H1 (cell line): ENCODE measurements around the gene R3HDM4. TPM values are rescaled to one million over a fixed set of nuclear protein-coding genes. Genes with fewer than 3 reads are reported as not detected.

Experiments
- CTCF ChIA-PET: fragments of 300-600 bp; sonication (Branson Sonifier 250); formaldehyde crosslinking; loops from one replicate; lab custom pipeline; 2021; ENCODE audit not compliant: partially characterized antibody; lab: Charles Lee
- POLR2A ChIA-PET: fragments of 300-600 bp; sonication (Branson Sonifier 250); formaldehyde crosslinking; loops from one replicate; lab custom pipeline; 2021; ENCODE audit warnings: inconsistent platforms; ENCODE audit not compliant: partially characterized antibody; lab: Charles Lee
- DNase-seq, 2 experiments: peaks; one replicate each; pipeline versions ENCODE4 v3.0.0 to v3.0.0-alpha.2; 2010 to 2022; ENCODE audit warnings: low spot score in 2 of 2, low read depth in 1 of 2, mixed read lengths in 1 of 2
- FAIRE-seq: peaks from 2 replicates; lab custom pipeline; 2011; peaks lifted over from hg19 to GRCh38; lab: Jason Lieb, UNC
- H2AFZ ChIP-seq: 2 replicates; pipeline ENCODE4 v1.8.1; 2012; ENCODE audit warnings: low read length, inconsistent platforms
- H2AK5ac ChIP-seq: 2 replicates; pipeline ENCODE4 v1.6.1; 2013; ENCODE audit warnings: low read depth, low read length
- H2BK120ac ChIP-seq: replicated peaks from 2 replicates; pipeline ENCODE3; 2013; ENCODE audit warnings: low read depth, low read length, inconsistent platforms
- H2BK12ac ChIP-seq: 2 replicates; pipeline ENCODE4 v1.6.1; 2013; ENCODE audit warnings: low read depth, low read length
- H2BK15ac ChIP-seq: 2 replicates; pipeline ENCODE4 v1.6.1; 2013; ENCODE audit warnings: low read length
- H2BK20ac ChIP-seq: 2 replicates; pipeline ENCODE4 v1.6.1; 2013; ENCODE audit warnings: low read length
- H2BK5ac ChIP-seq: 2 replicates; pipeline ENCODE4 v1.6.1; 2013; ENCODE audit warnings: low read depth, low read length
- H3K14ac ChIP-seq: 2 replicates; pipeline ENCODE4 v1.6.1; 2013; ENCODE audit warnings: inconsistent platforms; ENCODE audit not compliant: insufficient read length
- H3K18ac ChIP-seq: 2 replicates; pipeline ENCODE4 v1.6.1; 2013; ENCODE audit warnings: low read length; ENCODE audit errors: extremely low read depth
- H3K23ac ChIP-seq: 2 replicates; pipeline ENCODE4 v1.6.1; 2013; ENCODE audit warnings: inconsistent platforms; ENCODE audit not compliant: insufficient read length
- H3K23me2 ChIP-seq: 2 replicates; pipeline ENCODE4 v1.6.1; 2013; ENCODE audit warnings: low read depth, low read length
- H3K27ac ChIP-seq: 2 replicates; pipeline ENCODE4 v1.6.1; 2011; ENCODE audit warnings: low read depth, low read length, inconsistent platforms
- H3K27me3 ChIP-seq, 4 experiments: replicated peaks in 1 of 4; 1 replicate in 1 of 4; 2 replicates in 3 of 4; pipeline versions ENCODE4 v1.6.1 to v1.8.1; 2011 to 2013; ENCODE audit warnings: low read length in 3 of 4, mild to moderate bottlenecking in 3 of 4, inconsistent platforms in 2 of 4, mixed read lengths in 2 of 4, moderate library complexity in 1 of 4; ENCODE audit not compliant: control insufficient read depth in 3 of 4, insufficient read depth in 3 of 4; ENCODE audit errors: extremely low read depth in 1 of 4
- H3K36me3 ChIP-seq, 4 experiments: 2 replicates each; pipeline versions ENCODE4 v1.6.1 to v1.8.1; 2011 to 2013; ENCODE audit warnings: mild to moderate bottlenecking in 4 of 4, low read length in 3 of 4, moderate library complexity in 2 of 4, control low read depth in 1 of 4, inconsistent platforms in 1 of 4; ENCODE audit not compliant: insufficient read depth in 4 of 4, control insufficient read depth in 2 of 4
- H3K4ac ChIP-seq: replicated peaks from 2 replicates; pipeline ENCODE3; 2013; ENCODE audit warnings: low read length, low read depth, mixed read lengths, inconsistent platforms; ENCODE audit not compliant: insufficient read length
- H3K4me1 ChIP-seq, 4 experiments: replicated peaks in 1 of 4; 1 replicate in 1 of 4; 2 replicates in 3 of 4; pipeline versions ENCODE4 v1.6.1 to v1.8.1; 2011 to 2013; ENCODE audit warnings: low read length in 3 of 4, inconsistent platforms in 2 of 4, mixed read lengths in 1 of 4; ENCODE audit not compliant: insufficient read depth in 4 of 4, control insufficient read depth in 3 of 4
- H3K4me2 ChIP-seq, 2 experiments: 2 replicates each; pipeline versions ENCODE4 v1.6.1 to v1.8.1; 2011 to 2013; ENCODE audit warnings: low read depth in 2 of 2, low read length in 2 of 2, control low read depth in 1 of 2, inconsistent platforms in 1 of 2, mild to moderate bottlenecking in 1 of 2; ENCODE audit not compliant: insufficient read depth in 1 of 2
- H3K4me3 ChIP-seq, 4 experiments: fragments of 200-600, 300-600 bp in 1 of 4; sonication (generic), shearing (Covaris generic), sonication (Bioruptor Twin) in 1 of 4; 2 replicates each; pipeline versions ENCODE4 v1.5.1 to v1.8.1; 2011 to 2016; ENCODE audit warnings: low read length in 4 of 4, low read depth in 3 of 4, control low read depth in 2 of 4, inconsistent platforms in 2 of 4, mild to moderate bottlenecking in 2 of 4, mixed read lengths in 1 of 4, moderate library complexity in 1 of 4; ENCODE audit not compliant: insufficient read depth in 2 of 4; ENCODE audit errors: extremely low read depth in 1 of 4
- H3K56ac ChIP-seq: replicated peaks from 2 replicates; pipeline ENCODE3; 2013; ENCODE audit warnings: low read depth, mild to moderate bottlenecking, mixed read lengths, low read length, inconsistent platforms; ENCODE audit not compliant: insufficient read length
- H3K79me1 ChIP-seq: 2 replicates; pipeline ENCODE4 v1.6.1; 2013; ENCODE audit warnings: low read depth, low read length, control low read depth
- H3K79me2 ChIP-seq, 2 experiments: 2 replicates each; pipeline versions ENCODE4 v1.6.1 to v1.8.1; 2012 to 2013; ENCODE audit warnings: low read length in 2 of 2, mild to moderate bottlenecking in 2 of 2, inconsistent platforms in 1 of 2; ENCODE audit not compliant: insufficient read depth in 2 of 2, control insufficient read depth in 1 of 2
- H3K9ac ChIP-seq, 4 experiments: replicated peaks in 1 of 4; 1 replicate in 1 of 4; 2 replicates in 3 of 4; pipeline versions ENCODE4 v1.6.1 to v1.8.1; 2011 to 2013; ENCODE audit warnings: low read depth in 3 of 4, low read length in 3 of 4, control low read depth in 2 of 4, mild to moderate bottlenecking in 2 of 4, moderate library complexity in 2 of 4, inconsistent platforms in 1 of 4; ENCODE audit errors: extremely low read depth in 1 of 4
- H3K9me3 ChIP-seq, 2 experiments: 2 replicates each; pipeline versions ENCODE4 v1.6.1 to v1.8.1; 2012 to 2013; ENCODE audit warnings: mild to moderate bottlenecking in 2 of 2, moderate library complexity in 2 of 2, control low read depth in 1 of 2, inconsistent platforms in 1 of 2, low read depth in 1 of 2, low read length in 1 of 2, mixed read lengths in 1 of 2; ENCODE audit not compliant: insufficient read depth in 2 of 2
- H4K20me1 ChIP-seq, 2 experiments: replicated peaks in 1 of 2; 2 replicates each; pipeline versions ENCODE3 to v1.8.1; 2011 to 2013; ENCODE audit warnings: inconsistent platforms in 2 of 2, low read length in 2 of 2, mild to moderate bottlenecking in 1 of 2; ENCODE audit not compliant: insufficient read depth in 2 of 2, control insufficient read depth in 1 of 2
- H4K5ac ChIP-seq: 2 replicates; pipeline ENCODE4 v1.6.1; 2013; ENCODE audit warnings: low read length, low read depth, mixed read lengths, inconsistent platforms; ENCODE audit not compliant: insufficient read length
- H4K8ac ChIP-seq: 2 replicates; pipeline ENCODE4 v1.8.0; 2013; ENCODE audit warnings: mild to moderate bottlenecking, moderate library complexity, low read length, inconsistent platforms; ENCODE audit not compliant: insufficient read depth; ENCODE audit errors: extremely low read depth
- H4K91ac ChIP-seq: replicated peaks from 2 replicates; pipeline ENCODE3; 2013; ENCODE audit warnings: low read length, mixed read lengths, inconsistent platforms; ENCODE audit not compliant: insufficient read length
- BCL11A ChIP-seq, 2 experiments: IDR thresholded peaks; one replicate each; pipeline ENCODE4 v1.6.1; 2011; ENCODE audit warnings: low read depth in 2 of 2, low read length in 2 of 2, mild to moderate bottlenecking in 2 of 2
- BRCA1 ChIP-seq: IDR thresholded peaks from 2 replicates; pipeline ENCODE4 v1.6.1; 2012; ENCODE audit warnings: low read depth, low read length, improper control_type of control experiment
- CHD1 ChIP-seq: IDR thresholded peaks from 2 replicates; pipeline ENCODE4 v1.6.1; 2012; ENCODE audit warnings: low read depth, low read length, improper control_type of control experiment
- CHD2 ChIP-seq: IDR thresholded peaks from 2 replicates; pipeline ENCODE4 v1.6.1; 2012; ENCODE audit warnings: low read length, improper control_type of control experiment
- CTBP2 ChIP-seq: IDR thresholded peaks from 2 replicates; pipeline ENCODE4 v1.7.0; 2011; ENCODE audit warnings: borderline replicate concordance, mild to moderate bottlenecking, moderate library complexity, mixed read lengths, low read length; ENCODE audit not compliant: insufficient read depth, insufficient read length
- EZH2 ChIP-seq: fragments of 200-600 bp; sonication (generic); IDR thresholded peaks from 2 replicates; pipeline ENCODE4 v1.7.1; 2012; ENCODE audit warnings: low read depth, mild to moderate bottlenecking, moderate library complexity, low read length, inconsistent platforms; ENCODE audit not compliant: severe bottlenecking
- HDAC6 ChIP-seq: IDR thresholded peaks from one replicate; pipeline ENCODE4 v1.7.1; 2012; ENCODE audit warnings: low read depth, mild to moderate bottlenecking, inconsistent platforms, low read length, moderate library complexity
- MAFK ChIP-seq: IDR thresholded peaks from 2 replicates; pipeline ENCODE4 v1.6.1; 2012; ENCODE audit warnings: low read depth, mild to moderate bottlenecking, improper control_type of control experiment, low read length
- PHF8 ChIP-seq: fragments of 200-600 bp; sonication (generic); conservative IDR thresholded peaks from 2 replicates; pipeline ENCODE4 v1.7.1; 2012; ENCODE audit warnings: low read depth, mild to moderate bottlenecking, inconsistent platforms, low read length, moderate library complexity
- RAD21 ChIP-seq, 2 experiments: IDR thresholded peaks in 1 of 2; conservative IDR thresholded peaks in 1 of 2; 2 replicates each; pipeline ENCODE4 v1.6.1; 2011; ENCODE audit warnings: low read depth in 2 of 2, low read length in 2 of 2, improper control_type of control experiment in 1 of 2, inconsistent platforms in 1 of 2, mild to moderate bottlenecking in 1 of 2, moderate library complexity in 1 of 2
- RFX5 ChIP-seq: IDR thresholded peaks from 2 replicates; pipeline ENCODE4 v1.6.1; 2011; ENCODE audit warnings: low read depth, low read length, improper control_type of control experiment, borderline replicate concordance
- SRF ChIP-seq: IDR thresholded peaks from 2 replicates; pipeline ENCODE4 v1.6.1; 2011; ENCODE audit warnings: mild to moderate bottlenecking, low read depth, low read length, moderate library complexity
- TEAD4 ChIP-seq: IDR thresholded peaks from 2 replicates; pipeline ENCODE4 v1.6.1; 2012; ENCODE audit warnings: low read depth, low read length, inconsistent platforms, mixed read lengths
- WGBS, 2 experiments: shearing (Covaris generic) in 1 of 2; methylation state at CpG; one replicate each; pipeline versions ENCODE4 v1.1.6 to v1.1.7; 2013 to 2015; ENCODE audit warnings: low lambda C conversion rate in 2 of 2, mixed read lengths in 2 of 2, inconsistent platforms in 1 of 2, low coverage in 1 of 2, missing lambda C conversion rate in 1 of 2; ENCODE audit not compliant: insufficient replicate concordance in 2 of 2, insufficient coverage in 1 of 2, insufficient read length in 1 of 2; ENCODE audit errors: extremely low coverage in 1 of 2, missing lambda C conversion rate in 1 of 2; 5-methylcytosine and 5-hydroxymethylcytosine counted together
- polyA plus RNA-seq, 7 experiments: library from polyadenylated mRNA; depleted of rRNA in 3 of 7; stranded (reverse) in 5 of 7; unstranded in 2 of 7; fragments of >200 nt in 5 of 7; fragments of 200-250 nt in 2 of 7; gene quantifications; 1 replicate in 5 of 7; 2 replicates in 1 of 7; 4 replicates in 1 of 7; pipeline versions ENCODE4 v1.2.1 to v1.2.3, GENCODE V29; 2011 to 2013; ENCODE audit warnings: missing spikeins in 2 of 7, mixed read lengths in 2 of 7
- total RNA-seq: library from RNA; stranded (reverse); fragmentation: NEBNext Ultra II Directional; extraction: Animal tissue kit (Norgen Biotek cat#: 25700); gene quantifications from 2 replicates; pipeline ENCODE4 v1.2.1, GENCODE V29; 2021

Gene R3HDM4
- total and polyA plus RNA-seq, 2 of the 8 experiments (the other 6 are each of a cell fraction or from before 2014, with no cell fraction given) = 76.8 to 102 TPM

DNA sequence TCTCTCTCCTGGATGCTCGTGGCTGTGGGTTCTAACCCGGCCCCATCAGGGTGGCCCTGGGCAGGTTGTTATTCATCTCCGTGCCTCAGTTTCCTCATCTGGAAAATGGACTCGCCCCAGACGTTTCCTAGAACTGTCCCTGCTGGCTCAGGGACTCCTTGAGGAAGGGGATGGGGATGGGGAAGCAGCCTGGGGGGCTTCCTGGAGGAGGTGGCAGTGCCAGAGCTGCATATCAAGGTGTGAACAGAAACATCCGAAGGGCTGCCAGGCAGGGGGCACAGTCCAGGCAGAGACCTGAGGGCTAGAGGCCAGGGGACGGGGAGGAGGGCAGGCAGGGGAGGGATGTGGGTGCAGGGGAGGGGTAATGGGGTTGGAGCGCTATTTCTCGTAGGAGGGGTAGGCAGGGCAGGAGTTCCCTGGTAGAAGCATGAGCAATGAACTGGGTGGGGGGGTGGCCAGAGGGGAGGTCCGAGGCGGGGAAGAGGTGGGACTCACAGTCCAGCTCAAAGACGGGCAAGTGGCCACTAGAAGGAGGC, 64.6 kb downstream of the R3HDM4 start:
- no peaks in the 10 kb centered on the region for H3K79me2 ChIP-seq
- no peak overlapping the region for H4K8ac ChIP-seq
- H3K23me2 ChIP-seq = peaks cover 3% of the 10 kb centered on the region; the same call in 1 of the 2 replicates
- H2AFZ ChIP-seq = no peak overlapping the region
- H3K27ac ChIP-seq = no peak overlapping the region
- FAIRE-seq (no peak), DNase-seq (no peak)
- H2AK5ac ChIP-seq = no peak overlapping the region
- H2BK120ac ChIP-seq = no peak overlapping the region
- H3K9ac ChIP-seq = no peak overlapping the region
- H3K14ac ChIP-seq = no peak overlapping the region
- CTCF ChIA-PET = interaction anchor here (0.7 to 1.9 kb wide), 5 partner anchors 9 to 572 kb away, joined by 3 to 6 read pairs (median 3); no protein-coding TSS in a partner anchor
- no peak overlapping the region for H4K5ac ChIP-seq
- no peak overlapping the region for H2BK12ac ChIP-seq
- POLR2A ChIA-PET = interaction anchor here (0.6 to 2.9 kb wide), 4 partner anchors 9 to 482 kb away, joined by 3 to 9 read pairs (median 3); partner anchors contain the start of gene PTBP1
- no peak overlapping the region for H3K4me3 ChIP-seq
- WGBS, 2 experiments = 77% methylated on average over 7 of the region's 12 CpGs; no CpG with 5 or more reads in 1 of the 2 experiments
- H2BK5ac ChIP-seq = no peak overlapping the region
- no peaks in the 10 kb centered on the region for H3K9me3 ChIP-seq
- H3K4ac ChIP-seq = no peak overlapping the region
- H2BK15ac ChIP-seq = no peak overlapping the region
- no peak overlapping the region for H3K18ac ChIP-seq
- no peak overlapping the region for H3K4me2 ChIP-seq
- no peak overlapping the region for H4K91ac ChIP-seq
- no peak overlapping the region for H3K23ac ChIP-seq
- no peak overlapping the region for H2BK20ac ChIP-seq
- H4K20me1 ChIP-seq = no peaks in the 10 kb centered on the region
- no peaks in the 10 kb centered on the region for H3K36me3 ChIP-seq
- no peak overlapping the region for H3K56ac ChIP-seq
- no peaks in the 10 kb centered on the region for H3K79me1 ChIP-seq
- peaks cover 5 to 11% (median 8%) of the 10 kb centered on the region in 4 experiments for H3K27me3 ChIP-seq
- peaks cover 0 to 5% (median 2%) of the 10 kb centered on the region in 4 experiments; a peak in 4 of 7 replicates for H3K4me1 ChIP-seq
- no peak for TF ChIP-seq MAFK
- TF ChIP-seq HDAC6 = no peak
- no peak for TF ChIP-seq RFX5
- TF ChIP-seq BRCA1 = no peak
- no peak for TF ChIP-seq CHD1
- no peak for TF ChIP-seq PHF8
- TF ChIP-seq EZH2 = no peak
- no peak for TF ChIP-seq SRF
- no peak for TF ChIP-seq CTBP2
- TF ChIP-seq BCL11A (IDR thresholded peaks at IDR 0.05; ENCODE audit: low read depth in 2 of 2, low read length in 2 of 2) = no peak
- no peak for TF ChIP-seq RAD21 (IDR thresholded peaks at IDR 0.05 in 1 of 2, conservative IDR thresholded peaks at IDR 0.05 in 1 of 2; ENCODE audit: low read depth in 2 of 2, low read length in 2 of 2)
- TF ChIP-seq CHD2 = no peak
- TF ChIP-seq TEAD4 = no peak
